ENCODE measurements around the gene UBE2L6. TPM values are rescaled to one million over a fixed set of nuclear protein-coding genes. Genes with fewer than 3 reads are reported as not detected.

UBE2L6 gene
- polyA plus RNA-seq, 2 of the 4 experiments (the other 2 are of a cell fraction) = 14.8 to 18.2 TPM

Small RNA genes lying within 50 kb of the gene (small RNA-seq; reads per million reads assigned to genes)
- gene RN7SL605P = 0 to 0.04 (median 0) reads per million in 6 experiments

Other genes with a start within 250 kb of the UBE2L6 start
- 35.0 and 36.5 TPM in 2 replicates for gene TNKS1BP1, start 242.7 kb downstream of the UBE2L6 start, polyA plus RNA-seq (2011; rRNA removed)
- gene TNKS1BP1, start 242.7 kb downstream of the UBE2L6 start, polyA plus RNA-seq (2017; fragmentation: RNase III; extraction: RNeasy Plus Mini Kit Qiagen cat#74134 plus additional on column Dnase treatment) = 46.2 to 54.5 TPM (median 53.1 TPM) in 3 replicates
- 282 and 288 TPM in 2 replicates for gene SSRP1, start 231.8 kb downstream of the UBE2L6 start, polyA plus RNA-seq (2011; rRNA removed)
- gene SSRP1, start 231.8 kb downstream of the UBE2L6 start, polyA plus RNA-seq (2017; fragmentation: RNase III; extraction: RNeasy Plus Mini Kit Qiagen cat#74134 plus additional on column Dnase treatment) = 323 to 357 TPM (median 335 TPM) in 3 replicates
- gene P2RX3, start 229.3 kb downstream of the UBE2L6 start, polyA plus RNA-seq (2011; rRNA removed) = 0.36 and 0.37 TPM in 2 replicates
- 0.05 to 0.17 TPM in 2 of 3 replicates, not detected in the other for gene P2RX3, start 229.3 kb downstream of the UBE2L6 start, polyA plus RNA-seq (2017; fragmentation: RNase III; extraction: RNeasy Plus Mini Kit Qiagen cat#74134 plus additional on column Dnase treatment)
- not detected in 2 replicates for gene PRG3, start 186.5 kb downstream of the UBE2L6 start, polyA plus RNA-seq (2011; rRNA removed)
- gene PRG3, start 186.5 kb downstream of the UBE2L6 start, polyA plus RNA-seq (2017; fragmentation: RNase III; extraction: RNeasy Plus Mini Kit Qiagen cat#74134 plus additional on column Dnase treatment) = not detected in 3 replicates
- not detected in 2 replicates for gene PRG2, start 177.0 kb downstream of the UBE2L6 start, polyA plus RNA-seq (2011; rRNA removed)
- gene PRG2, start 177.0 kb downstream of the UBE2L6 start, polyA plus RNA-seq (2017; fragmentation: RNase III; extraction: RNeasy Plus Mini Kit Qiagen cat#74134 plus additional on column Dnase treatment) = not detected in 3 replicates
- 0.30 TPM in 2 replicates for gene SLC43A3, start 140.6 kb downstream of the UBE2L6 start, polyA plus RNA-seq (2011; rRNA removed)
- 0.12 to 0.22 TPM (median 0.13 TPM) in 3 replicates for gene SLC43A3, start 140.6 kb downstream of the UBE2L6 start, polyA plus RNA-seq (2017; fragmentation: RNase III; extraction: RNeasy Plus Mini Kit Qiagen cat#74134 plus additional on column Dnase treatment)
- 9.2 and 10.6 TPM in 2 replicates for gene RTN4RL2, start 107.1 kb downstream of the UBE2L6 start, polyA plus RNA-seq (2011; rRNA removed)
- 23.7 to 27.4 TPM (median 25.8 TPM) in 3 replicates for gene RTN4RL2, start 107.1 kb downstream of the UBE2L6 start, polyA plus RNA-seq (2017; fragmentation: RNase III; extraction: RNeasy Plus Mini Kit Qiagen cat#74134 plus additional on column Dnase treatment)
- 4.6 and 5.3 TPM in 2 replicates for gene SLC43A1, start 52.0 kb downstream of the UBE2L6 start, polyA plus RNA-seq (2011; rRNA removed)
- gene SLC43A1, start 52.0 kb downstream of the UBE2L6 start, polyA plus RNA-seq (2017; fragmentation: RNase III; extraction: RNeasy Plus Mini Kit Qiagen cat#74134 plus additional on column Dnase treatment) = 1.0 to 1.3 TPM (median 1.1 TPM) in 3 replicates
- gene TIMM10, start 36.9 kb downstream of the UBE2L6 start, polyA plus RNA-seq (2011; rRNA removed) = 248 and 249 TPM in 2 replicates
- 172 to 184 TPM (median 179 TPM) in 3 replicates for gene TIMM10, start 36.9 kb downstream of the UBE2L6 start, polyA plus RNA-seq (2017; fragmentation: RNase III; extraction: RNeasy Plus Mini Kit Qiagen cat#74134 plus additional on column Dnase treatment)
- not detected in 2 replicates for gene SMTNL1, start 30.1 kb downstream of the UBE2L6 start, polyA plus RNA-seq (2011; rRNA removed)
- not detected in 3 replicates for gene SMTNL1, start 30.1 kb downstream of the UBE2L6 start, polyA plus RNA-seq (2017; fragmentation: RNase III; extraction: RNeasy Plus Mini Kit Qiagen cat#74134 plus additional on column Dnase treatment)
- 0.59 and 0.91 TPM in 2 replicates for gene SERPING1, start 30.0 kb upstream of the UBE2L6 start, polyA plus RNA-seq (2011; rRNA removed)
- 0.10 to 0.63 TPM (median 0.53 TPM) in 3 replicates for gene SERPING1, start 30.0 kb upstream of the UBE2L6 start, polyA plus RNA-seq (2017; fragmentation: RNase III; extraction: RNeasy Plus Mini Kit Qiagen cat#74134 plus additional on column Dnase treatment)
- 0.04 and 0.13 TPM in 2 replicates for gene YPEL4, start 82.2 kb upstream of the UBE2L6 start, polyA plus RNA-seq (2011; rRNA removed)
- 0.04 to 0.06 TPM in 2 of 3 replicates, not detected in the other for gene YPEL4, start 82.2 kb upstream of the UBE2L6 start, polyA plus RNA-seq (2017; fragmentation: RNase III; extraction: RNeasy Plus Mini Kit Qiagen cat#74134 plus additional on column Dnase treatment)
- gene CLP1, start 90.1 kb upstream of the UBE2L6 start, polyA plus RNA-seq (2011; rRNA removed) = 22.8 and 24.2 TPM in 2 replicates
- gene CLP1, start 90.1 kb upstream of the UBE2L6 start, polyA plus RNA-seq (2017; fragmentation: RNase III; extraction: RNeasy Plus Mini Kit Qiagen cat#74134 plus additional on column Dnase treatment) = 31.6 to 33.0 TPM (median 31.8 TPM) in 3 replicates
- gene ZDHHC5, start 100.4 kb upstream of the UBE2L6 start, polyA plus RNA-seq (2011; rRNA removed) = 63.8 and 75.9 TPM in 2 replicates
- 44.1 to 47.1 TPM (median 46.5 TPM) in 3 replicates for gene ZDHHC5, start 100.4 kb upstream of the UBE2L6 start, polyA plus RNA-seq (2017; fragmentation: RNase III; extraction: RNeasy Plus Mini Kit Qiagen cat#74134 plus additional on column Dnase treatment)
- 33.5 and 38.5 TPM in 2 replicates for gene MED19, start 144.5 kb upstream of the UBE2L6 start, polyA plus RNA-seq (2011; rRNA removed)
- gene MED19, start 144.5 kb upstream of the UBE2L6 start, polyA plus RNA-seq (2017; fragmentation: RNase III; extraction: RNeasy Plus Mini Kit Qiagen cat#74134 plus additional on column Dnase treatment) = 22.5 to 23.5 TPM (median 23.3 TPM) in 3 replicates
- 168 and 191 TPM in 2 replicates for gene TMX2, start 144.9 kb upstream of the UBE2L6 start, polyA plus RNA-seq (2011; rRNA removed)
- 137 to 162 TPM (median 140 TPM) in 3 replicates for gene TMX2, start 144.9 kb upstream of the UBE2L6 start, polyA plus RNA-seq (2017; fragmentation: RNase III; extraction: RNeasy Plus Mini Kit Qiagen cat#74134 plus additional on column Dnase treatment)
- 99.7 and 115 TPM in 2 replicates for gene SELENOH, start 173.8 kb upstream of the UBE2L6 start, polyA plus RNA-seq (2011; rRNA removed)
- 91.4 to 96.3 TPM (median 91.8 TPM) in 3 replicates for gene SELENOH, start 173.8 kb upstream of the UBE2L6 start, polyA plus RNA-seq (2017; fragmentation: RNase III; extraction: RNeasy Plus Mini Kit Qiagen cat#74134 plus additional on column Dnase treatment)
- not detected in 2 replicates for gene BTBD18, start 184.1 kb upstream of the UBE2L6 start, polyA plus RNA-seq (2011; rRNA removed)
- gene BTBD18, start 184.1 kb upstream of the UBE2L6 start, polyA plus RNA-seq (2017; fragmentation: RNase III; extraction: RNeasy Plus Mini Kit Qiagen cat#74134 plus additional on column Dnase treatment) = not detected in 3 replicates
- gene CTNND1, start 194.1 kb upstream of the UBE2L6 start, polyA plus RNA-seq (2011; rRNA removed) = 146 and 148 TPM in 2 replicates
- gene CTNND1, start 194.1 kb upstream of the UBE2L6 start, polyA plus RNA-seq (2017; fragmentation: RNase III; extraction: RNeasy Plus Mini Kit Qiagen cat#74134 plus additional on column Dnase treatment) = 72.8 to 74.5 TPM (median 74.1 TPM) in 3 replicates

All from A549 (cell line).